Neural cell (in vitro differentiated cells): ENCODE data around the gene GSK3A. TPM values are rescaled to one million over a fixed set of nuclear protein-coding genes. Genes with fewer than 3 reads are reported as not detected.

ENCODE experiments used
- H2AFZ ChIP-seq: fragments of 200-600, 300-800 bp; sonication (generic), shearing (Covaris generic); 2 replicates; pipeline ENCODE4 v1.6.0; 2014; ENCODE audit warnings: low read depth, mild to moderate bottlenecking, antibody characterized with exemption, low read length, moderate library complexity
- H3F3A ChIP-seq: fragments of 200-600 bp; shearing (Covaris generic); 2 replicates; pipeline ENCODE4 v1.6.1; 2016; ENCODE audit warnings: mild to moderate bottlenecking, moderate library complexity, mixed read lengths, antibody characterized with exemption, low read length; ENCODE audit not compliant: insufficient read depth, poor library complexity, severe bottlenecking
- H3K27ac ChIP-seq: fragments of 200-600, 300-800 bp; sonication (generic), shearing (Covaris generic); 2 replicates; pipeline ENCODE4 v1.5.1; 2014; ENCODE audit warnings: mild to moderate bottlenecking, low read length, moderate library complexity
- H3K27me3 ChIP-seq: fragments of 300-800, 200-600 bp; sonication (generic), shearing (Covaris generic); 2 replicates; pipeline ENCODE4 v1.6.0; 2014; ENCODE audit warnings: mild to moderate bottlenecking, low read depth, low read length, moderate library complexity; ENCODE audit not compliant: insufficient read depth
- H3K36me3 ChIP-seq: fragments of 300-800, 200-600 bp; sonication (generic), shearing (Covaris generic); 2 replicates; pipeline ENCODE4 v1.5.1; 2014; ENCODE audit warnings: mild to moderate bottlenecking, antibody characterized with exemption, low read length, moderate library complexity; ENCODE audit not compliant: insufficient read depth
- H3K4me2 ChIP-seq: fragments of 300-800, 200-600 bp; sonication (generic), shearing (Covaris generic); 2 replicates; pipeline ENCODE4 v1.6.0; 2014; ENCODE audit warnings: mild to moderate bottlenecking, low read length
- H3K4me3 ChIP-seq: fragments of 300-800, 200-600 bp; sonication (generic), shearing (Covaris generic); 2 replicates; pipeline ENCODE4 v1.5.1; 2014; ENCODE audit warnings: mild to moderate bottlenecking, low read length, moderate library complexity
- H3K79me2 ChIP-seq: fragments of 200-600 bp; shearing (Covaris generic); replicated peaks from 2 replicates; pipeline ENCODE4 v1.6.0; 2014; ENCODE audit warnings: mild to moderate bottlenecking, low read length, moderate library complexity; ENCODE audit not compliant: insufficient read depth
- H3K9ac ChIP-seq: fragments of 300-800, 200-600 bp; sonication (generic), shearing (Covaris generic); 2 replicates; pipeline ENCODE4 v1.6.1; 2016; ENCODE audit warnings: mild to moderate bottlenecking, low read length, mixed read lengths
- H3K9me2 ChIP-seq: fragments of 200-600 bp; shearing (Covaris generic); 2 replicates; pipeline ENCODE4 v1.6.1; 2016; ENCODE audit warnings: mild to moderate bottlenecking, low read length, mixed read lengths; ENCODE audit not compliant: insufficient read depth
- H3K9me3 ChIP-seq: fragments of 200-600, 300-800 bp; sonication (generic), shearing (Covaris generic); 2 replicates; pipeline ENCODE4 v1.6.1; 2016; ENCODE audit warnings: mild to moderate bottlenecking, mixed run types, low read length, moderate library complexity, mixed read lengths
- H4K20me1 ChIP-seq: fragments of 200-600 bp; shearing (Covaris generic); 2 replicates; pipeline ENCODE4 v1.6.1; 2016; ENCODE audit warnings: mild to moderate bottlenecking, mixed run types; ENCODE audit not compliant: insufficient read depth
- EP300 ChIP-seq: fragments of 450-650 bp; conservative IDR thresholded peaks from 2 replicates; pipeline ENCODE4 v1.6.1; 2014; ENCODE audit warnings: antibody characterized with exemption, mild to moderate bottlenecking, moderate library complexity; ENCODE audit not compliant: poor library complexity, severe bottlenecking
- EZH2 ChIP-seq: fragments of 200-600, 300-800 bp; shearing (Covaris generic), sonication (generic); IDR thresholded peaks from 2 replicates; pipeline ENCODE4 v1.6.1; 2014; ENCODE audit warnings: antibody characterized with exemption, low read length, borderline replicate concordance, mild to moderate bottlenecking; ENCODE audit not compliant: insufficient read depth, poor library complexity, severe bottlenecking
- MXI1 ChIP-seq: fragments of 450-650 bp; conservative IDR thresholded peaks from 2 replicates; pipeline ENCODE4 v1.6.1; 2014; ENCODE audit warnings: antibody characterized with exemption, mild to moderate bottlenecking; ENCODE audit not compliant: poor library complexity, severe bottlenecking
- POLR2AphosphoS5 ChIP-seq: IDR thresholded peaks from 2 replicates; pipeline ENCODE4 v1.6.1; 2012
- RAD21 ChIP-seq: fragments of 450-650 bp; conservative IDR thresholded peaks from 2 replicates; pipeline ENCODE4 v1.6.1; 2014; ENCODE audit warnings: antibody characterized with exemption, mild to moderate bottlenecking, moderate library complexity
- SMC3 ChIP-seq: fragments of 450-650 bp; conservative IDR thresholded peaks from 2 replicates; pipeline ENCODE4 v1.6.1; 2014; ENCODE audit warnings: antibody characterized with exemption, mild to moderate bottlenecking, moderate library complexity; ENCODE audit not compliant: poor library complexity
- TAF1 ChIP-seq: IDR thresholded peaks from 2 replicates; pipeline ENCODE4 v1.6.1; 2012; ENCODE audit warnings: low read depth
- polyA plus RNA-seq: library from polyadenylated mRNA; depleted of rRNA; stranded (reverse); fragments of >200 nt; gene quantifications from 2 replicates; pipeline ENCODE4 v1.2.3, GENCODE V29; 2014
- TF ChIP-seq, protein P1 (sequence below): fragments of 450-650 bp; IDR thresholded peaks from 2 replicates; pipeline ENCODE4 v1.5.1; 2014; ENCODE audit warnings: antibody characterized with exemption, mild to moderate bottlenecking, moderate library complexity; ENCODE audit not compliant: poor library complexity, severe bottlenecking
- TF ChIP-seq, protein P2 (sequence below): IDR thresholded peaks from 2 replicates; pipeline ENCODE4 v1.6.1; 2012; ENCODE audit warnings: borderline replicate concordance

Gene GSK3A
- polyA plus RNA-seq, 1 donor from 2014 or later: 25.2 TPM

DNA sequence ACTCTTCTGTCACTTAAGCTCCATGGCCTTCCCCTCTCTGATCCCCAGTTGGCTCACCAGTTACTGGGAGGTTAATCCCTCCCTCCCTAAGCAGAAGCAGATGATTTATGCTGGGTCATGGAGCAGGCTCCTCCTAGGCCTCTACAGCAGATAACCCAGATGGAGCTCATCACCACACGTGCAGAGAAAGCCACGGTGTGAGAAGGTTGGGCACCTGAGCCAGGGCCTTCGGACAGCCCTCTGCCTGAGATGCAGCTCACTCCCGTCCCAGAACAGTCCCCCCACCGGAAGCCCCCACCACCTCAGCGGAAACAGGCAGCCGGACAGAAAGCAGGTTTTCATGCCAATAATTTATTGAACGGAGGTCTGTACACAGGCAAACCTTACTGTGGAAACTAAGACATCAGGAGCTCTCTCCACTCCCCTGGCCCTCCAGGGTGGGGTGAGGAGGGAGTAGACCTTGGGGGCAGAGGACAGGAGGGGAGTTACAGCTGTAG, 12.5 kb downstream of the GSK3A start:
- Histone ChIP-seq H3K4me2 (no peak overlapping the region), H3K36me3 (no peaks in the 10 kb centered on the region), H3K27me3 (no peaks in the 10 kb centered on the region), H3K4me3 (no peak overlapping the region), H3F3A (no peaks in the 10 kb centered on the region), H3K9me2 (no peaks in the 10 kb centered on the region), H3K9me3 (no peaks in the 10 kb centered on the region), H3K79me2 (no peaks in the 10 kb centered on the region), H4K20me1 (no peaks in the 10 kb centered on the region), H3K9ac (no peak overlapping the region), H2AFZ (no peak overlapping the region), H3K27ac (no peak overlapping the region)
- TF ChIP-seq, protein P1, sequence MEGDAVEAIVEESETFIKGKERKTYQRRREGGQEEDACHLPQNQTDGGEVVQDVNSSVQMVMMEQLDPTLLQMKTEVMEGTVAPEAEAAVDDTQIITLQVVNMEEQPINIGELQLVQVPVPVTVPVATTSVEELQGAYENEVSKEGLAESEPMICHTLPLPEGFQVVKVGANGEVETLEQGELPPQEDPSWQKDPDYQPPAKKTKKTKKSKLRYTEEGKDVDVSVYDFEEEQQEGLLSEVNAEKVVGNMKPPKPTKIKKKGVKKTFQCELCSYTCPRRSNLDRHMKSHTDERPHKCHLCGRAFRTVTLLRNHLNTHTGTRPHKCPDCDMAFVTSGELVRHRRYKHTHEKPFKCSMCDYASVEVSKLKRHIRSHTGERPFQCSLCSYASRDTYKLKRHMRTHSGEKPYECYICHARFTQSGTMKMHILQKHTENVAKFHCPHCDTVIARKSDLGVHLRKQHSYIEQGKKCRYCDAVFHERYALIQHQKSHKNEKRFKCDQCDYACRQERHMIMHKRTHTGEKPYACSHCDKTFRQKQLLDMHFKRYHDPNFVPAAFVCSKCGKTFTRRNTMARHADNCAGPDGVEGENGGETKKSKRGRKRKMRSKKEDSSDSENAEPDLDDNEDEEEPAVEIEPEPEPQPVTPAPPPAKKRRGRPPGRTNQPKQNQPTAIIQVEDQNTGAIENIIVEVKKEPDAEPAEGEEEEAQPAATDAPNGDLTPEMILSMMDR: no peak
- TF ChIP-seq SMC3: no peak
- TF ChIP-seq, protein P2, sequence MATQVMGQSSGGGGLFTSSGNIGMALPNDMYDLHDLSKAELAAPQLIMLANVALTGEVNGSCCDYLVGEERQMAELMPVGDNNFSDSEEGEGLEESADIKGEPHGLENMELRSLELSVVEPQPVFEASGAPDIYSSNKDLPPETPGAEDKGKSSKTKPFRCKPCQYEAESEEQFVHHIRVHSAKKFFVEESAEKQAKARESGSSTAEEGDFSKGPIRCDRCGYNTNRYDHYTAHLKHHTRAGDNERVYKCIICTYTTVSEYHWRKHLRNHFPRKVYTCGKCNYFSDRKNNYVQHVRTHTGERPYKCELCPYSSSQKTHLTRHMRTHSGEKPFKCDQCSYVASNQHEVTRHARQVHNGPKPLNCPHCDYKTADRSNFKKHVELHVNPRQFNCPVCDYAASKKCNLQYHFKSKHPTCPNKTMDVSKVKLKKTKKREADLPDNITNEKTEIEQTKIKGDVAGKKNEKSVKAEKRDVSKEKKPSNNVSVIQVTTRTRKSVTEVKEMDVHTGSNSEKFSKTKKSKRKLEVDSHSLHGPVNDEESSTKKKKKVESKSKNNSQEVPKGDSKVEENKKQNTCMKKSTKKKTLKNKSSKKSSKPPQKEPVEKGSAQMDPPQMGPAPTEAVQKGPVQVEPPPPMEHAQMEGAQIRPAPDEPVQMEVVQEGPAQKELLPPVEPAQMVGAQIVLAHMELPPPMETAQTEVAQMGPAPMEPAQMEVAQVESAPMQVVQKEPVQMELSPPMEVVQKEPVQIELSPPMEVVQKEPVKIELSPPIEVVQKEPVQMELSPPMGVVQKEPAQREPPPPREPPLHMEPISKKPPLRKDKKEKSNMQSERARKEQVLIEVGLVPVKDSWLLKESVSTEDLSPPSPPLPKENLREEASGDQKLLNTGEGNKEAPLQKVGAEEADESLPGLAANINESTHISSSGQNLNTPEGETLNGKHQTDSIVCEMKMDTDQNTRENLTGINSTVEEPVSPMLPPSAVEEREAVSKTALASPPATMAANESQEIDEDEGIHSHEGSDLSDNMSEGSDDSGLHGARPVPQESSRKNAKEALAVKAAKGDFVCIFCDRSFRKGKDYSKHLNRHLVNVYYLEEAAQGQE: no peak

DNA sequence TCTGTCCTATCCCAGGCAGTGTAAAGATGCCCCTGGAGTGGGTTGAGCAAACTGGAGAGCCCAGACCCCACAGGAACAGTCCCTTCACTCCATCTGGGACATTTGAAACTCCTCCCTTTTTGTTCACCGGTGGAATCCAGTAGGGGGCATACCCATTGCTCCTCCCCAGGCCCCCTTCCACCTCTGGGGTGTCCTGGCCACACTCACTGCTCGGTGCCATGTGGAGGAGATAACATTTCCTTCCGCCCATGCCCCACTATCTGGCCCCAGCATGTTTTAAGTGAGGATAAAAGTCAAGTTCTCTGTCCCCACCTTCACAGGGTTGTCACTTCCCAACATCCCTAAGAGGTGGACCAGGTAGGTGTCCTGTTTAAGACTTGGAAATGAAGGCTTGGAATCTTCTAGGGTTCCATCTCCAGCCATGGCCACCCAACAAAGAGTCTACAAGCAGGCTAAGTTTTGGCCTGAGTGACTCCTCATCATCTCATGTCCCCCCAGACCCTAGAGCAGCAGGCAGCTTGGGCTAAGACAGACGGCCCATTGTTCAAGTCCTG, 13.0 kb downstream of the GSK3A start:
- TF ChIP-seq POLR2AphosphoS5: no peak
- no peak for TF ChIP-seq MXI1
- no peak for TF ChIP-seq RAD21
- TF ChIP-seq SMC3: no peak
- TF ChIP-seq, protein P2: no peak
- TF ChIP-seq EZH2: no peak
- TF ChIP-seq, protein P1: no peak
- no peak for TF ChIP-seq EP300
- TF ChIP-seq TAF1: no peak
- no peaks in the 10 kb centered on the region for H3K9me2 ChIP-seq
- H2AFZ ChIP-seq: no peak overlapping the region
- H3K27me3 ChIP-seq: no peaks in the 10 kb centered on the region
- H3K9me3 ChIP-seq: no peaks in the 10 kb centered on the region
- H3F3A ChIP-seq: no peaks in the 10 kb centered on the region
- no peaks in the 10 kb centered on the region for H3K79me2 ChIP-seq
- no peak overlapping the region for H3K9ac ChIP-seq
- H4K20me1 ChIP-seq: no peaks in the 10 kb centered on the region
- H3K4me2 ChIP-seq: no peak overlapping the region
- no peaks in the 10 kb centered on the region for H3K36me3 ChIP-seq
- no peak overlapping the region for H3K27ac ChIP-seq
- H3K4me3 ChIP-seq: no peak overlapping the region
